Fibroblast of skin of scalp (primary cell): ENCODE results near the gene TSC22D4.

Source experiments
- DNase-seq: peaks from one replicate; pipeline ENCODE4 v3.0.0-alpha.2; 2013

Gene TSC22D4

GRCh38 chr7:100428199-100428966 lies 50.6 kb downstream of the TSC22D4 start, which contains the start of gene ZCWPW1:
TSS of gene ZCWPW1 (minus strand) at chr7:100428703. CDS start at chr7:100420649, 8,054 bp downstream.
- peak; percentile 98 for DNase-seq

GRCh38 chr7:100427762-100428198 lies 51.2 kb downstream of the TSC22D4 start:
- no peak for DNase-seq

GRCh38 chr7:100426516-100426915 lies 52.5 kb downstream of the TSC22D4 start:
- no peak for DNase-seq

- DNase-seq = no peak
Measured at GRCh38 chr7:100425347-100425746, 53.7 kb downstream of the TSC22D4 start.

GRCh38 chr7:100423315-100423714 lies 55.7 kb downstream of the TSC22D4 start:
- DNase-seq = no peak

GRCh38 chr7:100419660-100420226 lies 59.3 kb downstream of the TSC22D4 start:
- no peak for DNase-seq

GRCh38 chr7:100418930-100419659 lies 59.9 kb downstream of the TSC22D4 start:
- DNase-seq = peak; percentile 37
